Loucy (cell line): ENCODE data around the gene LTA.

Source experiments
- EZH2phosphoT487 ChIP-seq: fragments of 200-600 bp; IDR thresholded peaks from 2 replicates; pipeline ENCODE4 v1.6.1; 2018; ENCODE audit warnings: antibody characterized with exemption, mild to moderate bottlenecking, moderate library complexity, borderline replicate concordance
- TF ChIP-seq, protein P1 (sequence below): fragments of 200-600 bp; sonication (generic); conservative IDR thresholded peaks from 2 replicates; pipeline ENCODE4 v1.5.1; 2014; ENCODE audit warnings: mild to moderate bottlenecking, antibody characterized with exemption, low read length

DNA sequence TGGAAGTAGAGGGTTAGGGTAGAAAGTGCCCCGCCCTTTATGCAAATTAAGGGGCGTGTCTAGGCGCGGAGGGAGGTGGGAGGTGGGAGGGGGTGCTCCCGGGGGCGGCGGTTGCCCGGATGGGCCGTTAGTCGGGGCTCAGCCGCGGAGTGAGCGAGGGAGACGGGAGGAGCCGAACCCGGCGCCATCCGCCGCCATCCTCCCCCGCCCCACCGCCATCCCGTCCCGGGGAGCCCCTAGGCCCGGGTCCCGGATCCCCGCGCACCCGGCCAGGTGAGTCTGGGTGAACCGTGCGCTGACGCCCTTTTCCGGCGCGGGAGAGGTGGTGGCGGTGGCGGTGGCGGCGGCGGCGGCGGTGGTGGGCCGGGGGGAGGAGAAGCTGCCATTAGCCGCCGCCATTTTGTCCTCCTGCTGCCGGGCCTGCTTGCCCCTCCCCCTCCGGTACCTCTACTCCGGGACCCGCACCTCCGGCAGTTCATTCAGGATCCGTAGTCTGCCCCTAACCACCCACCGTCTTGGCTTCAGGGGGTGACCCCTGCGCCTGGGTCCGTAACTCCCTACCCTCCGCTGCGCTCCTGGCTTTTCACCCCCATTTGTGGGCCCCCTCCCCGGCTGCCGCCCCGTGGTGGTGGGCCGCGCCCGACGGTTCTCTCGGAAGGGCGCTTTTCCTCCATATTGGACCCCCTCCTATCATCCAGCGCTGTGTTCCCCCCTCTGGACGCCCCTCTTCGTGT lies 48.7 kb downstream of the LTA start, which contains the start of gene PRRC2A:
- TF ChIP-seq, protein P1, sequence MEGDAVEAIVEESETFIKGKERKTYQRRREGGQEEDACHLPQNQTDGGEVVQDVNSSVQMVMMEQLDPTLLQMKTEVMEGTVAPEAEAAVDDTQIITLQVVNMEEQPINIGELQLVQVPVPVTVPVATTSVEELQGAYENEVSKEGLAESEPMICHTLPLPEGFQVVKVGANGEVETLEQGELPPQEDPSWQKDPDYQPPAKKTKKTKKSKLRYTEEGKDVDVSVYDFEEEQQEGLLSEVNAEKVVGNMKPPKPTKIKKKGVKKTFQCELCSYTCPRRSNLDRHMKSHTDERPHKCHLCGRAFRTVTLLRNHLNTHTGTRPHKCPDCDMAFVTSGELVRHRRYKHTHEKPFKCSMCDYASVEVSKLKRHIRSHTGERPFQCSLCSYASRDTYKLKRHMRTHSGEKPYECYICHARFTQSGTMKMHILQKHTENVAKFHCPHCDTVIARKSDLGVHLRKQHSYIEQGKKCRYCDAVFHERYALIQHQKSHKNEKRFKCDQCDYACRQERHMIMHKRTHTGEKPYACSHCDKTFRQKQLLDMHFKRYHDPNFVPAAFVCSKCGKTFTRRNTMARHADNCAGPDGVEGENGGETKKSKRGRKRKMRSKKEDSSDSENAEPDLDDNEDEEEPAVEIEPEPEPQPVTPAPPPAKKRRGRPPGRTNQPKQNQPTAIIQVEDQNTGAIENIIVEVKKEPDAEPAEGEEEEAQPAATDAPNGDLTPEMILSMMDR: no peak
- TF ChIP-seq EZH2phosphoT487: no peak
